GM12878 (cell line): Measurements from ENCODE around the gene TRIM28. TPM values are rescaled to one million over a fixed set of nuclear protein-coding genes. Genes with fewer than 3 reads are reported as not detected.

Source experiments
- ATAC-seq: fragments of 200-7000 bp; cut with Tn5 transposase; 3 replicates; pipeline ENCODE4 v1.9.1; 2020; ENCODE audit warnings: mild to moderate bottlenecking, moderate library complexity
- BruUV-seq: library from RNA; stranded (reverse); fragments of 400-500 nt; replicated peaks from 2 replicates; lab custom pipeline; 2021; lab: Mats Ljungman, UMichigan
- CTCF ChIA-PET: fragments of 300-600 bp; sonication (Branson Sonifier 250); formaldehyde crosslinking; extraction: SDS; loops from one replicate; lab custom pipeline; 2021; ENCODE audit warnings: inconsistent platforms; lab: Yijun Ruan, JAX
- POLR2A ChIA-PET: fragments of 350-600 bp; formaldehyde crosslinking; extraction: SDS; loops from one replicate; lab custom pipeline; 2021; ENCODE audit warnings: inconsistent platforms; lab: Charles Lee
- RAD21 ChIA-PET: fragments of 300-600 bp; sonication (Branson Sonifier 250); formaldehyde crosslinking; loops from one replicate; lab custom pipeline; 2023; ENCODE audit warnings: antibody characterized with exemption; ENCODE audit not compliant: unreplicated experiment; lab: Charles Lee
- SMC1A ChIA-PET: fragments of 300-600 bp; sonication (Branson Sonifier 250); formaldehyde crosslinking; loops from one replicate; lab custom pipeline; 2023; ENCODE audit not compliant: unreplicated experiment, uncharacterized antibody; lab: Charles Lee
- DNase-seq: peaks from one replicate; pipeline ENCODE4 v3.0.0-alpha.2; 2011; ENCODE audit warnings: low read depth, low spot score
- FAIRE-seq: peaks from 3 replicates; lab custom pipeline; 2011; peaks lifted over from hg19 to GRCh38; lab: Jason Lieb, UNC
- H2AFZ ChIP-seq: 2 replicates; pipeline ENCODE4 v1.6.0; 2011; ENCODE audit warnings: low read depth, low read length, control low read depth; ENCODE audit not compliant: control insufficient read depth
- H3K27ac ChIP-seq: 2 replicates; pipeline ENCODE4 v1.5.1; 2011; ENCODE audit warnings: control low read depth; ENCODE audit not compliant: control insufficient read depth, insufficient read depth
- H3K27me3 ChIP-seq, 2 experiments: replicated peaks in 1 of 2; 2 replicates each; pipeline versions ENCODE4 v1.6.0 to v1.6.1; 2011; ENCODE audit warnings: low read length in 1 of 2; ENCODE audit not compliant: control insufficient read depth in 2 of 2, insufficient read depth in 2 of 2
- H3K36me3 ChIP-seq, 2 experiments: 2 replicates each; pipeline ENCODE4 v1.5.1; 2011; ENCODE audit warnings: low read length in 1 of 2; ENCODE audit not compliant: control insufficient read depth in 2 of 2, insufficient read depth in 2 of 2
- H3K4me1 ChIP-seq: 2 replicates; pipeline ENCODE4 v1.6.1; 2011; ENCODE audit warnings: mild to moderate bottlenecking, low read length, moderate library complexity, mixed read lengths; ENCODE audit not compliant: control insufficient read depth, insufficient read depth
- H3K4me2 ChIP-seq: 2 replicates; pipeline ENCODE4 v1.6.0; 2011; ENCODE audit warnings: control low read depth; ENCODE audit not compliant: control insufficient read depth, insufficient read depth
- H3K4me3 ChIP-seq: fragments of 200-600 bp; sonication (generic); 2 replicates; pipeline ENCODE4 v1.5.1; 2016
- H3K79me2 ChIP-seq: 2 replicates; pipeline ENCODE4 v1.6.0; 2011; ENCODE audit warnings: low read length; ENCODE audit not compliant: control insufficient read depth, insufficient read depth
- H3K9ac ChIP-seq: 2 replicates; pipeline ENCODE4 v1.8.0; 2011; ENCODE audit warnings: low read length, control low read depth, mixed read lengths; ENCODE audit not compliant: control insufficient read depth, insufficient read depth
- H3K9me3 ChIP-seq: replicated peaks from 3 replicates; pipeline ENCODE4 v1.5.1; 2011; ENCODE audit warnings: mild to moderate bottlenecking, low read length; ENCODE audit not compliant: control insufficient read depth, insufficient read depth
- H4K20me1 ChIP-seq: 2 replicates; pipeline ENCODE4 v1.6.0; 2011; ENCODE audit not compliant: control insufficient read depth, insufficient read depth
- ASH2L ChIP-seq: fragments of 300-600, 200-600 bp; sonication (generic); IDR thresholded peaks from 2 replicates; pipeline ENCODE4 v1.6.1; 2017; ENCODE audit warnings: low read depth, mild to moderate bottlenecking, borderline replicate concordance
- BHLHE40 ChIP-seq, 2 experiments: fragments of 450-650 bp in 1 of 2; IDR thresholded peaks; 2 replicates each; pipeline ENCODE4 v1.6.1; 2011 to 2017; ENCODE audit warnings: low read depth in 2 of 2, borderline replicate concordance in 1 of 2, improper control_type of control experiment in 1 of 2, low read length in 1 of 2, mild to moderate bottlenecking in 1 of 2
- IKZF1 ChIP-seq: fragments of 450-650 bp; conservative IDR thresholded peaks from 2 replicates; pipeline ENCODE4 v1.6.1; 2017; ENCODE audit warnings: antibody characterized with exemption, mild to moderate bottlenecking
- IRF5 ChIP-seq: fragments of 450-650 bp; IDR thresholded peaks from 2 replicates; pipeline ENCODE4 v1.6.1; 2017; ENCODE audit warnings: borderline replicate concordance
- LARP7 ChIP-seq: fragments of 450-650 bp; IDR thresholded peaks from 2 replicates; pipeline ENCODE4 v1.6.1; 2017; ENCODE audit warnings: mild to moderate bottlenecking
- MXI1 ChIP-seq: fragments of 150-350 bp; IDR thresholded peaks from 2 replicates; pipeline ENCODE4 v1.6.1; 2011; ENCODE audit warnings: low read depth, mild to moderate bottlenecking, inconsistent platforms, low read length, improper control_type of control experiment
- PAX5 ChIP-seq: IDR thresholded peaks from 2 replicates; pipeline ENCODE4 v1.6.1; 2011; ENCODE audit warnings: low read depth, low read length, borderline replicate concordance
- PKNOX1 ChIP-seq: fragments of 450-650 bp; IDR thresholded peaks from 2 replicates; pipeline ENCODE4 v1.6.1; 2016; ENCODE audit warnings: mild to moderate bottlenecking
- RELB ChIP-seq: fragments of 450-650 bp; IDR thresholded peaks from 2 replicates; pipeline ENCODE4 v1.6.1; 2017; ENCODE audit warnings: low read depth, mild to moderate bottlenecking, moderate library complexity
- RUNX3 ChIP-seq: IDR thresholded peaks from 2 replicates; pipeline ENCODE4 v1.6.1; 2012; ENCODE audit warnings: low read length, inconsistent platforms
- SPI1 ChIP-seq: IDR thresholded peaks from 2 replicates; pipeline ENCODE4 v1.6.1; 2011; ENCODE audit warnings: low read depth, mild to moderate bottlenecking, low read length, moderate library complexity, borderline replicate concordance; ENCODE audit not compliant: insufficient read depth
- SUPT20H ChIP-seq: IDR thresholded peaks from 2 replicates; pipeline ENCODE4 v1.6.1; 2011; ENCODE audit warnings: low read depth, mild to moderate bottlenecking, low read length, moderate library complexity, borderline replicate concordance; ENCODE audit not compliant: control insufficient read depth
- TARDBP ChIP-seq: IDR thresholded peaks from 2 replicates; pipeline ENCODE4 v1.6.1; 2016; ENCODE audit warnings: borderline replicate concordance
- TCF7 ChIP-seq: IDR thresholded peaks from 2 replicates; pipeline ENCODE4 v1.6.1; 2014; ENCODE audit warnings: antibody characterized with exemption, borderline replicate concordance
- WGBS: methylation state at CpG from one replicate; pipeline ENCODE4 v1.1.6; 2016; ENCODE audit warnings: low lambda C conversion rate; ENCODE audit not compliant: insufficient replicate concordance, insufficient coverage; ENCODE audit errors: missing lambda C conversion rate; 5-methylcytosine and 5-hydroxymethylcytosine counted together
- in situ Hi-C: fragments of 300-500 bp; cut with MboI; formaldehyde crosslinking; loops from 9 replicates; pipeline ENCODE4 v1.14.3; 2018; ENCODE audit warnings: mixed read lengths
- intact Hi-C: fragments of 100-400 bp; cut with micrococcal nuclease; formaldehyde crosslinking; loops from one replicate; pipeline ENCODE4 v1.14.2; 2022; ENCODE audit not compliant: unreplicated experiment
- polyA plus RNA-seq, 11 experiments: library from polyadenylated mRNA; depleted of rRNA in 4 of 11; unstranded in 6 of 11; stranded (reverse) in 5 of 11; fragments of >200 nt; fragmentation: Nextera tagmentation in 4 of 11; fragmentation: Illumina TruSeq in 1 of 11; extraction: Ambion mirVana in 4 of 11; extraction: Trizol in 1 of 11; gene quantifications; 1 replicate in 1 of 11; 2 replicates in 10 of 11; pipeline versions ENCODE4 v1.2.1 to v1.2.3, GENCODE V29; 2011 to 2016; ENCODE audit warnings: inconsistent platforms in 2 of 11, missing spikeins in 2 of 11, low read depth in 1 of 11
- total RNA-seq, 4 experiments: library from RNA; depleted of rRNA in 3 of 4; stranded (reverse); fragments of >200 nt in 3 of 4; fragmentation: Illumina TruSeq in 1 of 4; extraction: Trizol in 1 of 4; gene quantifications; 2 replicates each; pipeline versions ENCODE4 v1.2.1 to v1.2.3, GENCODE V29; 2013 to 2021

The TRIM28 gene
- total and polyA plus RNA-seq, 10 of the 15 experiments (the other 5 are each of a cell fraction or from before 2014, with no cell fraction given): 5.0 to 650 (median 296) TPM

- TF ChIP-seq ASH2L: no peak
- TF ChIP-seq, all 136 proteins: peak for 0
Observed at GRCh38 chr19:58582985-58583384, 39.1 kb downstream of the TRIM28 start (continued).

- no TSS peak for BruUV-seq
- ATAC-seq (no peak), FAIRE-seq (no peak), DNase-seq (no peak)
- WGBS: 46% methylated on average over 9 of the region's 9 CpGs
- in situ Hi-C loops: no loop called here
- H3K79me2 ChIP-seq: no peaks in the 10 kb centered on the region
- H3K9me3 ChIP-seq: no peaks in the 10 kb centered on the region
- intact Hi-C loops: no loop called here
- peak overlapping the region; percentile 55; the same call in 1 of the 2 replicates for H3K4me2 ChIP-seq
- ChIA-PET CTCF (interaction anchor here (1.2 to 1.4 kb wide), 2 partner anchors 12 to 71 kb away, joined by 3 read pairs; no protein-coding TSS in a partner anchor), SMC1A (interaction anchor here (1.7 kb wide), 1 partner anchor 71 kb away, joined by 3 read pairs; no protein-coding TSS in a partner anchor), RAD21 (interaction anchor here (1.3 to 2.2 kb wide), 2 partner anchors 9 to 65 kb away, joined by 3 to 6 read pairs; partner anchors contain the start of gene ZBTB45), POLR2A (interaction anchor here (0.8 to 1.7 kb wide), 3 partner anchors 8 to 71 kb away, joined by 3 read pairs; no protein-coding TSS in a partner anchor)
- H2AFZ ChIP-seq: no peak overlapping the region
- H3K9ac ChIP-seq: no peak overlapping the region
- H3K4me3 ChIP-seq: no peak overlapping the region
- H3K27ac ChIP-seq: no peak overlapping the region
- no peaks in the 10 kb centered on the region for H3K27me3 ChIP-seq
- peaks cover 4% of the 10 kb centered on the region; the same call in 1 of the 2 replicates for H3K4me1 ChIP-seq
- H3K36me3 ChIP-seq: peaks cover 0 to 4% of the 10 kb centered on the region in 2 experiments; a peak in 3 of 4 replicates
- no peaks in the 10 kb centered on the region for H4K20me1 ChIP-seq
- TF ChIP-seq LARP7 (no peak), RUNX3 (peak; percentile 47), TCF7 (peak; percentile 89), IKZF1 (0 out of 2 replicates have a peak, but pooled peaks have one; percentile 14), RELB (peak; percentile 21; the same call in 1 of the 2 replicates), SPI1 (peak; percentile 21; the same call in 1 of the 2 replicates), MXI1 (no peak), SUPT20H (no peak), TARDBP (no peak), PKNOX1 (peak; percentile 55), IRF5 (0 out of 2 replicates have a peak, but pooled peaks have one; percentile 8), BHLHE40 (IDR thresholded peaks at IDR 0.05; ENCODE audit: borderline replicate concordance in 1 of 2, low read depth in 2 of 2, low read length in 1 of 2) (peak in 1 of 2 experiments; percentile 33; a peak in 1 of 4 replicates), PAX5 (0 out of 2 replicates have a peak, but pooled peaks have one; percentile 49)
Observed at GRCh38 chr19:58584498-58585441, 40.9 kb downstream of the TRIM28 start.
